H9 (cell line): ENCODE results near the gene DTNBP1. TPM values are rescaled to one million over a fixed set of nuclear protein-coding genes. Genes with fewer than 3 reads are reported as not detected.

Experiments
- DNase-seq: peaks from one replicate; pipeline ENCODE4 v3.0.0-alpha.2; 2017
- H2AFZ ChIP-seq: one replicate; pipeline ENCODE4 v1.6.1; 2013; ENCODE audit warnings: mild to moderate bottlenecking, low read length, control low read depth, moderate library complexity
- H2AK5ac ChIP-seq: 2 replicates; pipeline ENCODE4 v1.6.1; 2013; ENCODE audit warnings: low read length, control low read depth, mixed read lengths; ENCODE audit not compliant: insufficient read length
- H2BK120ac ChIP-seq: one replicate; pipeline ENCODE4 v1.6.1; 2013; ENCODE audit warnings: low read depth, mild to moderate bottlenecking, low read length, control low read depth, inconsistent platforms; ENCODE audit not compliant: poor library complexity, severe bottlenecking
- H2BK12ac ChIP-seq: 2 replicates; pipeline ENCODE4 v1.6.1; 2013; ENCODE audit warnings: low read length, control low read depth, mixed read lengths, low read depth; ENCODE audit not compliant: insufficient read length
- H2BK15ac ChIP-seq: 2 replicates; pipeline ENCODE4 v1.6.1; 2013; ENCODE audit warnings: low read depth, low read length, control low read depth
- H2BK20ac ChIP-seq: one replicate; pipeline ENCODE4 v1.6.1; 2013; ENCODE audit warnings: low read depth, mild to moderate bottlenecking, low read length, control low read depth, inconsistent platforms; ENCODE audit not compliant: poor library complexity, severe bottlenecking
- H2BK5ac ChIP-seq: 2 replicates; pipeline ENCODE4 v1.6.1; 2013; ENCODE audit warnings: low read length, control low read depth, mixed read lengths; ENCODE audit not compliant: insufficient read length
- H3K14ac ChIP-seq: 2 replicates; pipeline ENCODE4 v1.6.1; 2013; ENCODE audit warnings: low read length, control low read depth; ENCODE audit not compliant: insufficient read depth
- H3K18ac ChIP-seq: 2 replicates; pipeline ENCODE4 v1.6.1; 2013; ENCODE audit warnings: low read depth, mild to moderate bottlenecking, mixed read lengths, low read length, control low read depth; ENCODE audit not compliant: insufficient read length
- H3K23ac ChIP-seq: 2 replicates; pipeline ENCODE4 v1.6.1; 2013; ENCODE audit warnings: low read length, control low read depth, mixed read lengths, low read depth; ENCODE audit not compliant: insufficient read length
- H3K23me2 ChIP-seq: 2 replicates; pipeline ENCODE4 v1.6.1; 2013; ENCODE audit warnings: low read depth, mild to moderate bottlenecking, mixed read lengths, low read length, control low read depth; ENCODE audit not compliant: insufficient read length, poor library complexity, severe bottlenecking
- H3K27ac ChIP-seq: 2 replicates; pipeline ENCODE4 v1.5.1; 2013; ENCODE audit warnings: low read length, control low read depth, mixed read lengths, low read depth; ENCODE audit not compliant: insufficient read length
- H3K27me3 ChIP-seq: 2 replicates; pipeline ENCODE4 v1.6.1; 2013; ENCODE audit warnings: low read length, control low read depth, inconsistent platforms; ENCODE audit not compliant: insufficient read depth
- H3K4ac ChIP-seq: 2 replicates; pipeline ENCODE4 v1.6.1; 2013; ENCODE audit warnings: low read depth, mild to moderate bottlenecking, control low read depth, inconsistent platforms, low read length, moderate library complexity
- H3K4me1 ChIP-seq: 2 replicates; pipeline ENCODE4 v1.6.1; 2013; ENCODE audit warnings: low read length, control low read depth, inconsistent platforms; ENCODE audit not compliant: insufficient read depth
- H3K4me2 ChIP-seq: 2 replicates; pipeline ENCODE4 v1.6.1; 2013; ENCODE audit warnings: low read length, control low read depth, mixed read lengths; ENCODE audit not compliant: insufficient read length, insufficient read depth
- H3K56ac ChIP-seq: 2 replicates; pipeline ENCODE4 v1.6.1; 2013; ENCODE audit warnings: low read depth, mild to moderate bottlenecking, mixed read lengths, low read length, control low read depth; ENCODE audit not compliant: insufficient read length
- H3K79me1 ChIP-seq: 2 replicates; pipeline ENCODE4 v1.6.1; 2013; ENCODE audit warnings: low read depth, mild to moderate bottlenecking, moderate library complexity, low read length, control low read depth, inconsistent platforms; ENCODE audit not compliant: insufficient read depth, poor library complexity, severe bottlenecking
- H3K79me2 ChIP-seq: 2 replicates; pipeline ENCODE4 v1.6.1; 2013; ENCODE audit warnings: low read length, control low read depth, inconsistent platforms; ENCODE audit not compliant: insufficient read depth
- H3K9ac ChIP-seq: 2 replicates; pipeline ENCODE4 v1.6.1; 2013; ENCODE audit warnings: low read length, control low read depth, mixed read lengths; ENCODE audit not compliant: insufficient read length; ENCODE audit errors: extremely low read depth
- H3K9me3 ChIP-seq: one replicate; pipeline ENCODE4 v1.6.1; 2013; ENCODE audit warnings: low read depth, low read length, inconsistent platforms; ENCODE audit not compliant: control insufficient read depth
- H3T11ph ChIP-seq: one replicate; pipeline ENCODE4 v1.6.1; 2013; ENCODE audit warnings: mild to moderate bottlenecking, low read length, control low read depth, inconsistent platforms
- H4K20me1 ChIP-seq: one replicate; pipeline ENCODE4 v1.6.1; 2013; ENCODE audit not compliant: control insufficient read depth, insufficient read length, insufficient read depth
- H4K5ac ChIP-seq: 2 replicates; pipeline ENCODE4 v1.6.1; 2013; ENCODE audit warnings: low read depth, mild to moderate bottlenecking, mixed read lengths, low read length, control low read depth; ENCODE audit not compliant: insufficient read length
- H4K8ac ChIP-seq: replicated peaks from 2 replicates; pipeline ENCODE4 v1.6.1; 2013; ENCODE audit warnings: low read length, control low read depth, mixed read lengths, low read depth; ENCODE audit not compliant: insufficient read length
- H4K91ac ChIP-seq: 2 replicates; pipeline ENCODE4 v1.6.1; 2013; ENCODE audit warnings: low read depth, mild to moderate bottlenecking, moderate library complexity, mixed read lengths, low read length, control low read depth; ENCODE audit not compliant: insufficient read length
- H3K27ac Mint-ChIP-seq, 3 experiments: 2 replicates in 2 of 3; 3 replicates in 1 of 3; pipeline ENCODE4 v1.8.0; 2020 to 2021; ENCODE audit warnings: mixed read lengths in 3 of 3, mild to moderate bottlenecking in 1 of 3, moderate library complexity in 1 of 3
- H3K27me3 Mint-ChIP-seq: 2 replicates; pipeline ENCODE4 v1.8.0; 2021; ENCODE audit warnings: low read depth, mild to moderate bottlenecking, moderate library complexity, mixed read lengths
- H3K36me3 Mint-ChIP-seq, 3 experiments: 2 replicates in 2 of 3; 3 replicates in 1 of 3; pipeline ENCODE4 v1.8.0; 2020 to 2021; ENCODE audit warnings: low read depth in 3 of 3, mixed read lengths in 3 of 3; ENCODE audit not compliant: insufficient read depth in 1 of 3
- H3K4me1 Mint-ChIP-seq, 2 experiments: 2 replicates each; pipeline ENCODE4 v1.8.0; 2020; ENCODE audit warnings: mixed read lengths in 2 of 2
- H3K4me3 Mint-ChIP-seq, 2 experiments: 2 replicates in 1 of 2; 3 replicates in 1 of 2; pipeline ENCODE4 v1.8.0; 2020 to 2021; ENCODE audit warnings: mild to moderate bottlenecking in 2 of 2, mixed read lengths in 2 of 2, moderate library complexity in 1 of 2
- H3K9me3 Mint-ChIP-seq, 2 experiments: 2 replicates in 1 of 2; 3 replicates in 1 of 2; pipeline ENCODE4 v1.8.0; 2020; ENCODE audit warnings: mild to moderate bottlenecking in 2 of 2, mixed read lengths in 2 of 2, moderate library complexity in 1 of 2
- CTCF ChIP-seq: fragments of 200-600 bp; sonication (generic); conservative IDR thresholded peaks from 3 replicates; pipeline ENCODE4 v1.8.0; 2021; ENCODE audit warnings: antibody characterized with exemption, mild to moderate bottlenecking
- WGBS: extraction: QIAGEN DNeasy Blood & Tissue Kit; methylation state at CpG from one replicate; pipeline ENCODE4 v1.1.7; 2013; ENCODE audit warnings: missing lambda C conversion rate, low lambda C conversion rate, mixed read lengths; ENCODE audit not compliant: insufficient read length; ENCODE audit errors: extremely low coverage; 5-methylcytosine and 5-hydroxymethylcytosine counted together
- total RNA-seq: library from RNA; stranded (reverse); gene quantifications from 2 replicates; pipeline ENCODE4 v1.2.1, GENCODE V29; 2021

Gene DTNBP1
- total RNA-seq, 1 experiment from 2014 or later: 12.9 TPM

- no peak overlapping the region for H2BK12ac ChIP-seq
- no peak for TF ChIP-seq CTCF
- no peak overlapping the region for H3K23ac ChIP-seq
- H3K23me2 ChIP-seq: no peaks in the 10 kb centered on the region
- H3K4ac ChIP-seq: no peak overlapping the region
- H2BK120ac ChIP-seq: no peak overlapping the region
- no peak for DNase-seq
- H4K20me1 ChIP-seq: no peaks in the 10 kb centered on the region
- no peak overlapping the region for H3K14ac ChIP-seq
- no peak overlapping the region for H2AFZ ChIP-seq
- H3K27ac ChIP-seq: no peak overlapping the region
- H3K9ac ChIP-seq: no peak overlapping the region
- no CpG with 5 or more reads among the region's 3 CpGs for WGBS
- no peak overlapping the region for H2AK5ac ChIP-seq
- H3T11ph ChIP-seq: no peak overlapping the region
- Mint-ChIP-seq H3K9me3 (no peaks in the 10 kb centered on the region), H3K4me1 (peaks cover 22 to 24% of the 10 kb centered on the region in 2 experiments), H3K27ac (no peak overlapping the region), H3K4me3 (no peak overlapping the region), H3K36me3 (no peaks in the 10 kb centered on the region), H3K27me3 (peaks cover 9% of the 10 kb centered on the region)
- no peak overlapping the region for H2BK15ac ChIP-seq
- no peaks in the 10 kb centered on the region for H3K79me1 ChIP-seq
- no peak overlapping the region for H4K91ac ChIP-seq
- H3K18ac ChIP-seq: no peak overlapping the region
- no peak overlapping the region for H4K5ac ChIP-seq
- H3K9me3 ChIP-seq: no peaks in the 10 kb centered on the region
- no peak overlapping the region for H3K4me2 ChIP-seq
- no peak overlapping the region for H4K8ac ChIP-seq
- no peaks in the 10 kb centered on the region for H3K27me3 ChIP-seq
- H2BK5ac ChIP-seq: no peak overlapping the region
- H3K4me1 ChIP-seq: peaks cover 5% of the 10 kb centered on the region
- H3K56ac ChIP-seq: no peak overlapping the region
- H2BK20ac ChIP-seq: no peak overlapping the region
- H3K79me2 ChIP-seq: no peaks in the 10 kb centered on the region
Measured at GRCh38 chr6:15675536-15676220, 12.8 kb upstream of the DTNBP1 start.
